Endometrium (tissue), 2 donors: ENCODE measurements around the gene PTPN3.

Experiments
- FAIRE-seq: peaks from 2 replicates; lab custom pipeline; 2012; peaks lifted over from hg19 to GRCh38; lab: Jason Lieb, UNC
- donor health status: control.
- donor health status: control.

Gene PTPN3

GRCh38 chr9:109454041-109454440, 44.1 kb downstream of the PTPN3 start:
- FAIRE-seq = no peak

- FAIRE-seq = no peak
Measured at GRCh38 chr9:109453210-109453842, 44.8 kb downstream of the PTPN3 start.

- FAIRE-seq = no peak
Measured at GRCh38 chr9:109452761-109453160, 45.3 kb downstream of the PTPN3 start.

- no peak for FAIRE-seq
Measured at GRCh38 chr9:109451311-109452025, 46.6 kb downstream of the PTPN3 start.

GRCh38 chr9:109450346-109450745, 47.8 kb downstream of the PTPN3 start:
- FAIRE-seq = no peak

- no peak for FAIRE-seq
Measured at GRCh38 chr9:109449036-109449798, 48.9 kb downstream of the PTPN3 start.

GRCh38 chr9:109448223-109448622, 49.9 kb downstream of the PTPN3 start:
- FAIRE-seq = no peak

- no peak for FAIRE-seq
Measured at GRCh38 chr9:109447329-109448076, 50.6 kb downstream of the PTPN3 start.

- no peak for FAIRE-seq
Measured at GRCh38 chr9:109444771-109445320, 53.3 kb downstream of the PTPN3 start.

- FAIRE-seq = no peak
Measured at GRCh38 chr9:109442716-109443115, 55.4 kb downstream of the PTPN3 start.

- no peak for FAIRE-seq
Measured at GRCh38 chr9:109441296-109441695, 56.8 kb downstream of the PTPN3 start.

- no peak for FAIRE-seq
Measured at GRCh38 chr9:109440797-109441287, 57.3 kb downstream of the PTPN3 start.

- no peak for FAIRE-seq
Measured at GRCh38 chr9:109440117-109440515, 58.0 kb downstream of the PTPN3 start.

- FAIRE-seq = no peak
Measured at GRCh38 chr9:109439378-109440116, 58.6 kb downstream of the PTPN3 start.

- no peak for FAIRE-seq
Measured at GRCh38 chr9:109437286-109437685, 60.8 kb downstream of the PTPN3 start.

- no peak for FAIRE-seq
Measured at GRCh38 chr9:109436071-109436470, 62.0 kb downstream of the PTPN3 start.

GRCh38 chr9:109433476-109433875, 64.6 kb downstream of the PTPN3 start:
- FAIRE-seq = no peak

GRCh38 chr9:109430231-109430630, 67.9 kb downstream of the PTPN3 start:
- FAIRE-seq = no peak

- FAIRE-seq = no peak
Measured at GRCh38 chr9:109428854-109429253, 69.3 kb downstream of the PTPN3 start.

GRCh38 chr9:109427886-109428285, 70.2 kb downstream of the PTPN3 start:
- no peak for FAIRE-seq
